ENCODE measurements around the gene FN3K.
A peak's percentile ranks its signal among the peaks of the same experiment; 100 is the strongest.
"Not testable (repeated sequence)": the region's sequence is repeated elsewhere in the genome, so short reads cannot be mapped to it uniquely, and the experiment has no call there.

FN3K gene

DNA sequence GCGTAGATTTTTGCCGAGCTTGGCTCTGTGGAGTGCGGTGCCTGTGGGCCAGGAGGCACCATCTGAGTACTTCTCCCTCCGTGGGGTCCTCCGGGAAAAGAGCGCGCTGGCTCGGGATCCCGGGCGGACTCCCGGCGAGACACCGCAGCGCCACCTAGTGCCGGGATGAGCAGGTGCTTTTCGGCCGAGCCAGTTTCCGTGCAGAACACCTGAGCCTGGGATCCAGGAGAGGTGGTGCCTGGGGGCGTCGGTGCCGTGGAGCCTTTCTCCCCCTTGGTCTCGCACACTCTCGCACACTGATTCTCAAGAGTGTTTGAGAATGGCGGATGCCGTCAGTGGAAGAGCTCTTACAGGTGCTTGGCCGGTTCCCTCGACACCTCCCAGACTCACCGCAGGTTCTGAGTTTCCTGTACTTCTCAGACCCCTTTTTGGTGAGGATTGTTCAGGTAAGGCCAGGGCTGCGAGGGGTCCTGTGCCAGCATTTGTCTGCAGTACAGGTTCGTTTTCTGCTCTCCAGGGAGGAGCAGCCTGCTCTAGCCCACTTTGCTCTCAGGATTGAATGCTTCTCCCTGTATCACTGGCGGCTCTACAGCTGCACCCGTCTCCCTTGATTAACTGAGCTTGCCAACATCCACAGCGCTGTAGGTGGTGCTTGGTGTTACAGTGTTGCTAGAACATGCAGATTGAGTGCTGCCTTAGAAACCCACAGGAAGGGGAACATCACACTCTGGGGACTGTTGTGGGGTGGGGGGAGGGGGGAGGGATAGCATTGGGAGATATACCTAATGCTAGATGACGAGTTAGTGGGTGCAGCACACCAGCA is 39.8 kb downstream of the FN3K start:
- peak; percentile 75 for DNase-seq

DNA sequence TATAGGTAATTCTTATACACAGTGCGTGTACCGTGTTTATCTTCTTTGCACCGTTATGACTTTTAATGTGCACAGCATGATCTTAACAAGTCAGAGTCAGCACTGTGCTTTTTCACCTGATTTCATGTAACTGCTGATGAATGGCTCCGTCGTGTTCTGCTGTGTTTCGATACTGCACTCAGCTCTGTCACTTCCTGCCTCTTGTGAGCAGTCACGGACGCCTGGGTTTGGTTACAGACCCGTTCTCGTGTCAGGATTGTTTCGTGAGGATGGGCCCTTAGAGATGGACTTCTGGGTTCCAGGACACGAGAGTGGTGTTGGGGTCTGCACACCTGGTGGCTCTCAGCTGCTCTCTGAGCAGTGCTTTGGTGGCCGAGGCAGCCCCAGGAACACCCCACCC is 41.0 kb downstream of the FN3K start:
- DNase-seq = no peak

DNA sequence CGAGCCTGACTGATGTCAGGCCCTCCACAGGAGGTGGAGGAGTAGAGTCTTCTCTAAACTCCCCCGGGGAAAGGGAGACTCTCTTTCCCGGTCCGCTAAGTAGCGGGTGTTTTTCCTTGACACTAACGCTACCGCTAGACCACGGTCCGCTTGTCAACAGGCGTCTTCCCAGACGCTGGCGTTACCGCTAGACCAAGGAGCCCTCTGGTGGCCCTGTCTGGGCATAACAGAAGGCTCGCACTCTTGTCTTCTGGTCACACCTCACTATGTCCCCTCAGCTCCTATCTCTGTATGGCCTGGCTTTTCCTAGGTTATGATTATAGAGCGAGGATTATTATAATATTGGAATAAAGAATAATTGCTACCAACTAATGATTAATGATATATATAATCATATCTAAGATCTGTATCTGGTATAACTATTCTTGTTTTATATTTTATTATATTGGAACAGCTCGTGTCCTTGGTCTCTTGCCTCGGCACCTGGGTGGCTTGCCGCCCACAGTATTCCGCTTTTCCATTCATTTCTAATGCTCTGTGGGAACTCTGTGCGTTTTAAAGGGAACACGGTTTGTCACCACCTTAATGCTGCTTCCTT is 42.5 kb downstream of the FN3K start:
- not testable (repeated sequence) for DNase-seq

DNA sequence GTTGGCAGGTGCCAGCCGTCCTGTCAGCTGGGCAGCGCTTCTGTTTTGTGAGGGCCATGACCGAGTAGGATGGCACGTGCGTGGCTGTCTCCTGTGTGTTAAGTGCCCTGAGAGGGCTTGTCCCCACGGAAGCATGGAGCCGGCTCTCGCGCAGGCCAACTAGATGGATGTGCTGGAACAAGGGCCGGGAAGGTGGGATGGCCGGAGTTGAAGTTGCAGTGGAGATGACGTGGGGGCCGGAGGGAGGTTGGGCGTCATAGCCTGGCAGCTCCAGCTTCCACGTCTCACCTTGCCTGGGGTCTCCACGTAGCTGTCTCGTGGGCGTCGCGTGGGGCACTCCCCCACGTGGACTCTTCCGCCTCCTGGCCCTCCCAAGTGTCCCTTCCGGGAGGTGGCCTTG is 44.1 kb downstream of the FN3K start:
- DNase-seq = no peak

DNA sequence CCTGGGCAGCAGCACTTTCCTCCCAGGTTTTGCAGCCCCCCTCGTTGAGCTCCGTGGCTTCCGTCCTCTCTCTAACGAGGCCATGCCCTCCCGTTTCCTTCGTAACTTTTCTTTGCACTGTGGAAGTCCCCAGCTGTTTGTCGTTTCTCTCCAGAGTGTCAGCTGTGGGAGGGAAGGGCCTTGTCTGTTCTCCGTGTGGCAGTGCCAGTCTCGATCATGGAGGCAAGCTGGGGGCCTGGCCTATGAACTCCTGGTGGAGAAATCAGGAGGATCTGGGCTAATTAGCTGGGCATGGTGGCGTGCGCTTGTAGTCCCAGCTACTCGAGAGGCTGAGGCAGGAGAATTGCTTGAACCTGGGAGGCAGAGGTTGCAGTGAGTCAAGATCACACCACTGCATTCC is 44.8 kb downstream of the FN3K start:
- DNase-seq = no peak

DNA sequence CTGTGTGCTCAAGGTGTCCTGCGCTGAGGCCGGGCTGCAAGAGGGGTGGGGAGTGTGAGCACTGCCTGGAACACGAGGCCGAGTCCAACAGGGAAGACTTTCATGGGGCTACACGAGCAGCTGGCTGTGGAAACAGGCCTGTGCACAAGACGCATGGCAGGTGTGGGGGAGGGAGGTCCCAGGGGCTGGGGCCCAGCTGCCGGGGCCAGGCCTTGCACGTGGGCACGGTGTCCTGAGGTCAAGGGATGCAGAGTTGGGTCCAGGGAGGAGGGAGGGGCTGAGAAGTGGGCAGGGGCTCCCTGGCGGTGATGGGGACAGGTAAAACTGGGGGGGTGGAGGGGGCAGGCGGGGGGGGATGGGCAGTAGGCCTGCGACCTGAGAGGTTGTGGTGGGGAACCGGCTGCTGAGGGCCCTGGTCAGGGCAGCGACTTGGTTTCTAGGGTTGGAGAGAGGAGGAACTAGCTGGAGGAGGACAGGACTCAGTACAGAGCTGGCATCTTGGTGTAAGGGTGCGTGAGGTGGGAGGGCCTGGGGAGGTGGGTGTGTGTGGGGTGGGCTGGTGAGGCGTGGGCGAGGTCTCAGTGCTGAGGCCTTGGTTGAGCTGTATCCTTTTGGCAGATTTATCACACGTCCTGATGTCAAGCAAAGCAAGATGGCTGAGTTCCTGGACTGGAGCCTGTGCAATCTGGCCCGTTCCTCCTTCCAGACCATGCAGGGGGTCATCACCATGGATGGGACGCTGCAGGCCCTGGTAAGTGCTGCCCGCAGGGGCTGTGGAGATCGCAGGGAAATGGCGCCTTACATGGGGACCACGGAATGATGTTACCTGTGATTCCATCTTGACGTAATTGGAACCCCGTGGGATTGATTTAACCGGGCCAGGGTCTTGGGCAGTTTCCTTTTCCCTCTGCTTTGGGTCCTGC is 45.8 kb downstream of the FN3K start:
- DNase-seq = no peak

DNA sequence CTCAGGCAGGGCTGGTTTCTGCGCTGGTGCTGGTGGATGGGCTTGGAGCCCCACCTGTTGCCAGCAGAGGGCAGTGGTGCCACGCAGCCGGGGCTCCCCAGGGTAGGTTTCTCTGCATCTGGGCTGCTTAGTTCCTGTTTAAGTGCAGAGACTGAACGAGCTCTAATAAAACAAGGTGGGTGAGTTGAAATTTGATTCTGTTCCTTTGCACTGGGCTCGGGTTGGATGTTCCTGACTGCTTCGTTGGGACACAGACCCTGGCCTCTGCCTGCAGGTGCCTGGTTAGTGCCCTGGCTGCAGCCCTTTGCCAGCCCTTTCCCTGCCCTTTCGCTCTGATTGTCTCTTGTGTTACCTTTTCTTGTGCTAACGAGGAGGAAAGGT is 46.5 kb downstream of the FN3K start:
- peak; percentile 91 for DNase-seq

DNA sequence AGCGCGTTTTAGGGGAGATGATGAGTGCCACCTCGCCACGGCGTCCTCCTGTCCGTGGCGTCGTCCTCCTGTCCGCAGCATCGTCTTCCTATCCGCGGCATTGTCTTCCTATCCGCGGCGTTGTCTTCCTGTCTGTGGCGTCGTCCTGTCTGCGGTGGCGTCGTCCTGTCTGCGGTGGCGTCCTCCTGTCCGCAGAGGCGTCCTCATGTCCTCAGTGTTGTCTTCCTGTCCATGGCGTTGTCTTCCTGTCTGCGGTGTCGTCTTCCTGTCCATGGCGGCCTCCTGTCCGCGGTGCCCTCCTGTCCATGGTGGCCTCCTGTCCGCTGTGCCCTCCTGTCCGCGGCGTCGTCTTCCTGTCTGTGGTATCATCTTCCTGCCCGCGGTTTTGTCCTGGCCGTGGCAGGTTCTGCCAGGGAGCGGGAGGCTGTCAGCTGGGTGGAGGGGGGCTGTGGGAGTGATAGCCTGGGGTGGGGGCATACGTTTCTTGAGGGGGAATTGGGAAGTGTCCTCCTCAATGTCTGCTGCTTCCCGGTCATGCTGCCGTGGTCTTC is 47.3 kb downstream of the FN3K start:
- DNase-seq = no peak

DNA sequence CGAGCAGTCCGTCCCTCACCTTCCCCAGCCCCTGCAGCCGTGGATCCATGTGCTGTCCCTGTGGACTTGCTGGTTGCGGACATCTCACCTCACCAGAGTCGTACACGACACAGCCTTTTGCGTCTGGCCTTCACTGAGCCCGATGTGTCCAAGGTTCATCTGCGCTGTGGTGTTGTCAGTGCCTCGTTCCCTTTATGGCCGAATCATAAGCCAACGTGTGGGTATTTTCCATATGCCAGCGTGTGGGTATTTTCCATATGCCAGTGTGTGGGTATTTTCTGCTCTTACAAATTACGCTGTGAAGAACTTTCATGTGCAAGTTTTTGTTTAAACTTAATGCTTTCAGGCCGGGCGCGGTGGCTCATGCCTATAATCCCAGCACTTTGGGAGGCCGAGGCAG is 48.1 kb downstream of the FN3K start:
- no peak for DNase-seq

DNA sequence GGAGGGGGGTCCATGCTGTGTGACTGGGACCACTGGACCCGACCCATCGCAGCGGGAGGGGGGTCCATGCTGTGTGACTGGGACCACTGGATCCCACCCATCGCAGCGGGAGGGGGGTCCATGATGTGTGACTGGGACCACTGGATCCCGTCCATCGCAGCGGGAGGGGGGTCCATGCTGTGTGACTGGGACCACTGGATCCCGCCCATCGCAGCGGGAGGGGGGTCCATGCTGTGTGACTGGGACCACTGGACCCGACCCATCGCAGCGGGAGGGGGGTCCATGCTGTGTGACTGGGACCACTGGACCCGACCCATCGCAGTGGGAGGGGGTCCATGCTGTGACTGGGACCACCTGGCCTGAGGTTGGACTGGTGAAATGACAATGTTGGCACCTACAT is 50.2 kb downstream of the FN3K start:
- DNase-seq = not testable (repeated sequence)

DNA sequence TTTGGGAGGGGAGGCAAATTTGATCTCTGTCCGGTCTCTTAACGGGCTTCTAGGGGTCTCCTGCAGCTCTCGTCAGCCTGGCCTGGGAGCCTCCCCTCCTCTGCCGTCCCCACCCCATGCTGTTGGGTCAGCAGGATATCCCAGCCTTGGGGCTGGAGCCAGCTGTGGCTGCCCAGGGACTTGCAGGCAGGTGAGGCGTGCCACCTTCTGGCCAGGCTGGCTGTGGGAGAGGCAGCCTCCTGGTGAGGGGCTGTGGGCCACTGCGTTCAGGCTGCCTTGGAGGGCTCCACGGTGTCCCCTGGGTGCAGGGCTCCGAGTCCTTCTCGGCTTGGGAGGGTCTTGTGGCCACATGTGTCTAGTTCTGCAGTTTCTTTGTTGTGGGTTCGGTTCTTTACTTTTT is 51.0 kb downstream of the FN3K start:
- no peak for DNase-seq

DNA sequence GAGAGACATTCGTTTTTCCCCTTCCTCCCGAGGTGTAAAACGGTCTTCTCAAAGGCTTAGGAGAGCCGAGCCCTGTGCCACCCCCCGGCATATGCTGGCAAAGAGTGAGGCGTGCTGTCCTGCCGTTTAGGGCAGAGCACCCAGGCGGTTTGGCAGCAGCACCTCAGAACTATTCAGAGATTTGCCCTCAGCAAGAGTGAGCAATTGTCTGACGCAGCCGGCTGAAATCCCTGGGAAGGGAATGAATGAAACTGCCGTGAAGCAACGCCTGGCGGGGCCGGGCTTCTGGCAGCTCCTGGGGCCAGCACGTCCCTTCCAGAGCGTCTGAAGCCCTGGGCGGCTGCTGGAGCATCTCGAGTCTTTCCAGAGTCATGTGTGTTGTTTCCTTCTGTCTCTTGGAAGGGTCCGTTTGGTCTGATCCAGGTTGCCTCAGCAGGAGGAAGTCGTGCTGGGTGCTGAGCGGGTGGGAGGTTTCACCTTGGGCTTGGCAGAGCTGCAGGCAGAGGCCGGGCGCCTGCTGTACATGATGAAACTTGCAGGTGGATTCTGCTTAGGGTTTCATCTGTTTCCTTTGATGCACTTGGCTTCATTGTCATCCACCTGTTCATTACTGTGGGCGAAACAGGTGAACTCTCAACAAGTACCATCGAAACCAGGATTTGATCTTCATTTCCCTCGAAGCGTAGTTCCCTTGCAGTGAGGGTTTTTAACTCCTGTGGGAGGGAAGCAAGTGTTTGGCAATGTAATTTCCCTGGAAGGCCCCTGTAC is 51.9 kb downstream of the FN3K start:
- no peak for DNase-seq

DNA sequence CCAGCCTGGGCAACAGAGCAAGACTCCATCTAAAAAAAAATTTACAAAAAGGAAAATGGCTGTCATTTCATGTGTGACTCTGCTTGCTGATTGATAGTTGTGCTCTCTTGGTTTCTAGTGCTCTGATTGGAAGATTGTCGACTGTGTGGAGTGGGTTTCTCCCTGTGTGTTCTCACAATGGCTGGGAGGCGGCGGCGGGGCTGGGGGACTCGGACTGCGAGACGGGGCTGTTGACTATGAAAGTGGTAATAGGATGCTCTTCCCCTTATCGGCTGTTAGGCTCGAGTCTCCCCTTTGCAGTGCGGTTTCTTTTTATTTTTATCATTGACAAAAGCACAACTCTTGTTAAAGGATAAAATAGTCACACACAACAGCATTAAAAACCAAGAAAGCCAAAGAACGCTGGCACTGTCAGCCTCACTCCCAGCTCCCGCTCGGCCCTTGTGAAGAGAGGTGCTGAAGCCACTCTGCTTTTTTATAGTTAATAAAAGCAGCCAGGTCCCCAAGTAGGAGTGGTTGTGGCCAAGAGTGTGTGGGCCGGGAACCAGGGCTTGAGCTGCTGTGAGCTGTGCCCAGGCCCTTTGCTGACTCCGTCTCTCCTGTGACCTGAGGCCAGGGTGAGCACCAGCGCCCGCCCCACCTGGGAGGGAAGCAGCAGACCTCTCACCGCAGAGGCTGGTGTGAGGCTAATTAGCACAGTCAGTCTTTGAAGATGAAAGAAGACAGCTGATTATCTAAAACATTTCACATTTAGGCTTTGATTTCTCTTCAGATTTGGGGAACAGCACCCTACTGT is 53.0 kb downstream of the FN3K start:
- DNase-seq = no peak

DNA sequence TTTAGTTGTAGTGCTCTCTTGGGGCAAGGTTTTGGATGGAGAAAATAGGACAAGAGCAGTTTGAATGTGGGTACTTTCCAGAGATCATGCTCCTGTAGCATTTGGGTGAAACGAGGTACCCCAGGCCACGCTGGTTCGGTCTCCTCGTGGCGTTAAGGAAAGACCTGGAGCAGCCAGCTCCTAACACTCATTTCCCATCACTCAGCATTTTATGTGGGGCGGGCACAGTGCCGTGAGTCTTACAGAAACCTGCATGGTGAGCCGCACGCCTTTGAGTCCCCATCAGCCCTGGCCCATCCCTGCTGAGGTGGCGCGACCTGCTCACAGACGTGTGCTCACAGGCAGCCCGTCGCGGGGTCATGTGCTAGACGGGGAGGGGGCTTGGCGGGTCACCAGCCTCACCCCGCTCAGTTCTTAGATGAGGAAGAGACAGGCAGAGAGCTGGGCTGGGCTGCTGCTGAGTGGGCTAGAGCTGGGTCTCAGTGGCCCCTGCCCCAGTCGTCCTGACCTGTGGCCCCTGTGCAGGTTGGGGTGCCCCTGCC is 53.7 kb downstream of the FN3K start:
- no peak for DNase-seq

DNA sequence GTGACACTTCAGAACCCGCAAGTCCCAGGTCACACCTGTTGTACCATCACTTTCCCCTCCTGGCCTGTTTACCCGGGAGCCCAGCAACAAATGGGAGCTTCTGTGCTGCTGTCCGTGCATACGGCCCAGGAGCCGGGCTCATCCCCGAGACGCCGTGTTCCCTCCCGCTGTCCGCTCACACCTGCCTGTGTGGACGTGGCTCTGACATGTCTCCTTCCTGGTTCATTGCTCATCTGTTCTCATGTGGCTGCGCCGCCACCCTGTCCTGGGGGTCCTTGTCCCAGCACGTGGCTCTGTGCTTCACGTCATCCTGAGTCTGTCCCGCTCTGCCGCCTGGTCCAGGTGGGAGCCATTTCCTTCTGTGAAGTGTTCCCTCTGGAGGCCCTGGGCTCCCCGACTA is 54.4 kb downstream of the FN3K start:
- DNase-seq = no peak

DNA sequence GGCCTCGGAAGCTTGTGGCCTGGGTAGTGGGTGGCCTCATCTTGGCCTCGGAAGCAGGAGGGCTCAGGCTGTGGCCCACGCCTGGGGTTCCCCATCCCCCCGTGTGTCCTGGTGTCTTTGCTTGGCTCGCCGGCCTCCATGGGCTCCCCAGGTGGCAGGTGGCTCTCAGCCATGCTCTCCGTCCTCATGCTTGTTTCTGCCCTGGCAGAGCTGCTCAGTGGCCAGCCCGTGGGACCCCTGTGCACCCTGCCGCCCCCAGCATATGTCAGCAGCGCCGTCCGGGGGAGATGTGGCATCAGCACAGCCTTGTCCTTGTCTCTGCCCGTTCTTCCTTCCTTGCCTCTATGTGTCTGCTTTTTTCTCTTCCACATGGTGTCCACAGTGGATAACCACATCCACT is 55.0 kb downstream of the FN3K start:
- no peak for DNase-seq

DNA sequence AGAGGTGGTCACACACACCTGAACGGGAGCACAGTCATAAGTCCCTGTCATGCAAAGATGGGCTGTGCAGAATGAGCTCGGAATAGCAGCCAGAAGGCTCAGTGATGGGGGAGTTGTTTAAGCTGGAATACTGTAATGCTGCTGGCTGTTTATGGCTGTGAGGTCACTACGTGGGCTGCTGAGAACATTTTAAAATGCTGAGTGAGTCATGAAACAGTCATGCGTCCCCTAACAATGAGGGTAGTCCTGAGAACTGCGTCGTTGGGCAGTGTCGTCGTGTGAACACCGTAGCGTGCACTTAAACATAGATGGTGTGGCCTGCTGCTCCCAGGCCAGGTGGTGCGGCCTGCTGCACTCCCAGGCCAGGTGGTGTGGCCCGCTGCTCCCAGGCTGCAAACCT is 56.1 kb downstream of the FN3K start:
- DNase-seq = no peak

DNA sequence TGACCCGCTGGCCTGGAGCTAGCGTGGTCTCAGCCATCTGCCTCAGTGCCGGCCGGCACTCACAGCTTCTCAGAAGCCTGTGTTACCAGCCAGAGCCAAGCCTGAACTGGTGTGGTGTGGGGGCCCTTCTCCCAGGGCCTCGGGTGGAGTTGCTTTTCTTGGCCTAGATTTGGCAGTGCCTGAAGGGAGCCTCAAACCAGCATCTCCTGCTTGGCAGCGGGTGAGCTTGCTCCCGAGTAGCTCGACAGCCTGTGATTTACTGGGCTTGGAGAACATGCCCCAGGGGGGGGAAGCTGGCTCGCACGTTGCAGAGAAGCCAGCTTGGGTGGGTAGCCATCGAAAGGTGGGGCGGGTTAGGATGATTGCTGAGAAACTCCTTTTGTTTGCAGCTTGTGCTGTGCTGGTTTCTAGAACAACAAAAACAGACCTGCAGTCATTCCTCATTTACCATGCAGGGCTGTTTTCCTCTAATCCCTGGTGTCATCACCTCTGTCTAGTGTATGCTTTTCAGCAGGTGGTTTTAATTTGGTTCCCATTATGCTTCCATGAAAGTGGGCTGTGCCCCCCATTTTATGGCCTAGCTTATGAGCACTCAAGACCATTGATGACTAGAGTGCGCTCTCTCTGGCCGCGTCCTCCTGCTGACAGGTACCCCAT is 58.7 kb downstream of the FN3K start:
- no peak for DNase-seq

DNA sequence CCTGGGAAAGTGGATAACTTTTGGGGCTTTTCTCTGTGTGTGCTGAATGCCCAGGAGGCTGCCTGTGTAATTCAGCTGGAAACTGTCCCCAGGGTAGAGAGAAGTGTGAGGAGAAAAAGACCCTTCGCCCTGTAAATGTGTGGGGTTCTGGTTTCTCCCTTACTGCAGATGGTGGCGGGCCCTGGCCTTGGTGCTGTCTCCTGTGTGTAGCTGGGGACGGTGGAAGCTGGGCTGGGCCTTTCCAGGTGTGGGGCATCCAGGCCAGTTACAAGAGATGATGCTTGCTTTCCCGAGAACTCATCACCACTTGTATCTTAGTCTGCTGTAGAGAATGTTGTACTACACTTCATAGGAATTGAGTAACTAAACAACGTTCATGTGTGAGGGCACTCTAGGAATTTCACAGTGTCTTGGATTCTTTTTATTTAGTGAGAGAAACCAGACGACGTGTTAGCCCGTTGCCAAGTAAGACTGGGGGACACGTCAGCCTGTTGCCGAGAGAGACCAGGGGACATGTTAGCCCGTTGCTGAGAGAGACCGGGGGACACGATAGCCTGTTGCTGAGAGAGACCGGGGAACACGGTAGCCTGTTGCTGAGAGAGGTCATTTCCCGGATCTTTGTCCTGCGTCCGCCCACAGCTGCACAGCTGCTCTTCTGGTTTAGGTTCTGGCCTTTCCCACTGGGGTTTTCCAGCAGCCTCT is 59.5 kb downstream of the FN3K start:
- no peak for DNase-seq

DNA sequence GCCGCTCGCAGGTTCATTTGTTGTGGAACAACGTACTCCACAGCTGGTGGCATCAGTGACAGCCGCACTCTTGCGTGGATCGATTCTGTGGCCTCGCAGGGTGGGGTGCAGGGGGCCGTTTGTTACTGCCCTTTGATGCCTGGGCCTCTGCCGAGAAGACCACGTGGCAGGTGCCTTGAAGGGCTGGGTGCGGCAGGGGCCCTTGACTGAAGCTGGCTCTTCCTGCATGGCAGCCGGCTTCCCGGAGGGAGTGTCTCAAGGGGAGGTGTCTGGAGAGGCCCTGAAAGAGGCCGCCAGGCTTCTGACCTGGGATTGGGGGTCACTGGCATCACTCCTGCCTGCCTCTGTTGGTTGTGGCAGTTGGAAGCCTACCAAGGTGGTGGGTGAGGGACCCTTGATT is 60.2 kb downstream of the FN3K start:
- no peak for DNase-seq
